ENCODE data around the gene PACSIN1. TPM values are rescaled to one million over a fixed set of nuclear protein-coding genes. Genes with fewer than 3 reads are reported as not detected.

PACSIN1 gene
- total and polyA plus RNA-seq, 10 of the 15 experiments (the other 5 are each of a cell fraction or from before 2014, with no cell fraction given), result 0.50 to 9.4 (median 2.8) TPM

GRCh38 chr6:34517461-34517881, 51.6 kb downstream of the PACSIN1 start:
- ChIA-PET SMC1A (ENCODE audit: uncharacterized antibody, unreplicated experiment) (interaction anchor here (1.4 kb wide), 1 partner anchor 92 kb away, joined by 3 read pairs; no protein-coding TSS in a partner anchor), CTCF (interaction anchor here (1.9 kb wide), 1 partner anchor 58 kb away, joined by 6 read pairs; no protein-coding TSS in a partner anchor), RAD21 (ENCODE audit: unreplicated experiment) (no interaction called here), POLR2A (no interaction called here)
- H3K36me3 ChIP-seq (ENCODE audit: control insufficient read depth in 2 of 2, insufficient read depth in 2 of 2, low read length in 1 of 2), result no peaks in the 10 kb centered on the region
- BruUV-seq (replicated peaks), result no TSS peak
- ATAC-seq (no peak), FAIRE-seq (no peak), DNase-seq (ENCODE audit: low read depth, low spot score) (no peak)
- H3K4me1 ChIP-seq (ENCODE audit: control insufficient read depth, insufficient read depth, low read length), result no peaks in the 10 kb centered on the region
- no peak overlapping the region for H2AFZ ChIP-seq (ENCODE audit: control insufficient read depth, low read depth, low read length)
- WGBS (ENCODE audit: insufficient coverage, insufficient replicate concordance, low lambda C conversion rate, missing lambda C conversion rate), result 18% methylated on average over 4 of the region's 4 CpGs
- in situ Hi-C loops (cut with MboI) (no loop called here), intact Hi-C loops (cut with micrococcal nuclease; ENCODE audit: unreplicated experiment) (no loop called here)
- H3K9ac ChIP-seq (ENCODE audit: control insufficient read depth, insufficient read depth, low read length), result no peak overlapping the region
- TF ChIP-seq SREBF1 (IDR thresholded peaks at IDR 0.05; ENCODE audit: low read length) (no peak), CUX1 (IDR thresholded peaks at IDR 0.05; ENCODE audit: insufficient replicate concordance, low read depth, low read length) (no peak), CBX5 (IDR thresholded peaks at IDR 0.05; ENCODE audit: low read depth) (no peak), NR2C2 (IDR thresholded peaks at IDR 0.05; ENCODE audit: borderline replicate concordance, control insufficient read depth, insufficient read length, low read depth) (no peak), HDAC6 (IDR thresholded peaks at IDR 0.05; ENCODE audit: unreplicated experiment) (no peak), ATF3 (IDR thresholded peaks at IDR 0.05; ENCODE audit: borderline replicate concordance, extremely low read depth, low read depth, low read length) (no peak), HSF1 (IDR thresholded peaks at IDR 0.05; ENCODE audit: low read depth, low read length) (no peak), FOXM1 (IDR thresholded peaks at IDR 0.05; ENCODE audit: low read depth, low read length) (no peak), YY1 (IDR thresholded peaks at IDR 0.05; ENCODE audit: low read depth, low read length) (no peak), CTCF (IDR thresholded peaks at IDR 0.05 in 2 of 3, conservative IDR thresholded peaks at IDR 0.05 in 1 of 3; ENCODE audit: control insufficient read depth in 2 of 3, extremely low read depth in 1 of 3, insufficient read depth in 1 of 3, low read depth in 3 of 3, low read length in 3 of 3) (no peak), FOXK2 (IDR thresholded peaks at IDR 0.05) (no peak), ZNF384 (IDR thresholded peaks at IDR 0.05; ENCODE audit: borderline replicate concordance, low read depth, low read length) (no peak), BHLHE40 (IDR thresholded peaks at IDR 0.05; ENCODE audit: borderline replicate concordance in 1 of 2, low read depth in 2 of 2, low read length in 1 of 2) (no peak)
- no peak overlapping the region for H3K4me2 ChIP-seq (ENCODE audit: control insufficient read depth, insufficient read depth)
- H3K27ac ChIP-seq (ENCODE audit: control insufficient read depth, insufficient read depth), result no peak overlapping the region
- no peaks in the 10 kb centered on the region for H3K79me2 ChIP-seq (ENCODE audit: control insufficient read depth, insufficient read depth, low read length)
- no peaks in the 10 kb centered on the region for H4K20me1 ChIP-seq (ENCODE audit: control insufficient read depth, insufficient read depth)
- H3K27me3 ChIP-seq (replicated peaks in 1 of 2; ENCODE audit: control insufficient read depth in 2 of 2, insufficient read depth in 2 of 2, low read length in 1 of 2), result no peaks in the 10 kb centered on the region; a peak in 1 of 4 replicates
- H3K4me3 ChIP-seq, result no peak overlapping the region
- no peaks in the 10 kb centered on the region for H3K9me3 ChIP-seq (replicated peaks; ENCODE audit: control insufficient read depth, insufficient read depth, low read length)

Data from GM12878 (cell line).